Tibial nerve (tissue), 4 donors: ENCODE data around the gene ZSWIM3. TPM values are rescaled to one million over a fixed set of nuclear protein-coding genes. Genes with fewer than 3 reads are reported as not detected.

ENCODE experiments used
- DNase-seq, 2 donors: peaks; one replicate each; pipeline ENCODE4 v3.0.0-alpha.2; 2019; ENCODE audit warnings: low spot score in 2 of 2
- H3K27ac ChIP-seq, 4 donors: fragments of 200-600 bp; sonication (generic) in 3 of 4; one replicate each; pipeline ENCODE4 v1.5.1; 2017 to 2019; ENCODE audit warnings: mild to moderate bottlenecking in 1 of 4
- H3K27me3 ChIP-seq, 2 donors: fragments of 200-600 bp; sonication (generic) in 1 of 2; one replicate each; pipeline versions ENCODE4 v1.5.1 to v1.6.0; 2017 to 2019
- H3K36me3 ChIP-seq, 3 donors: fragments of 200-600 bp; sonication (generic); one replicate each; pipeline ENCODE4 v1.5.1; 2018 to 2019
- H3K4me1 ChIP-seq, 4 donors: fragments of 200-600 bp; sonication (generic) in 3 of 4; one replicate each; pipeline ENCODE4 v1.5.1; 2017 to 2019
- H3K4me3 ChIP-seq, 4 donors: fragments of 200-600 bp; sonication (generic) in 3 of 4; one replicate each; pipeline ENCODE4 v1.5.1; 2017 to 2019; ENCODE audit warnings: mild to moderate bottlenecking in 1 of 4, moderate library complexity in 1 of 4
- H3K9me3 ChIP-seq, 4 donors: fragments of 200-600 bp; sonication (generic) in 3 of 4; one replicate each; pipeline ENCODE4 v1.5.1; 2017 to 2019
- EP300 ChIP-seq, 2 donors: sonication (generic); formaldehyde crosslinking; IDR thresholded peaks; one replicate each; pipeline ENCODE4 v1.6.1; 2017; ENCODE audit warnings: antibody characterized with exemption in 2 of 2, mild to moderate bottlenecking in 1 of 2
- POLR2A ChIP-seq, 2 donors: fragments of 450-650 bp; IDR thresholded peaks; one replicate each; pipeline ENCODE4 v1.6.1; 2017; ENCODE audit warnings: antibody characterized with exemption in 2 of 2, mild to moderate bottlenecking in 2 of 2, moderate library complexity in 2 of 2
- WGBS, 2 donors: methylation state at CpG; one replicate each; pipeline ENCODE4 v1.1.5; 2018; 5-methylcytosine and 5-hydroxymethylcytosine counted together
- total RNA-seq, 4 donors: library from RNA; depleted of rRNA; stranded (reverse); fragments of >200 nt; gene quantifications; one replicate each; pipeline ENCODE4 v1.1.0, GENCODE V29; 2016
- TF ChIP-seq, protein P1 (sequence below), 5 experiments: fragments of 200-600 bp in 3 of 5; fragments of 450-650 bp in 2 of 5; sonication (generic) in 3 of 5; IDR thresholded peaks; one replicate each; pipeline ENCODE4 v1.5.1; 2016 to 2019; ENCODE audit warnings: antibody characterized with exemption in 5 of 5, mild to moderate bottlenecking in 3 of 5, moderate library complexity in 2 of 5

ZSWIM3 gene
- total RNA-seq, 4 donors from 2014 or later = 3.1 to 6.3 (median 4.8) TPM

DNA sequence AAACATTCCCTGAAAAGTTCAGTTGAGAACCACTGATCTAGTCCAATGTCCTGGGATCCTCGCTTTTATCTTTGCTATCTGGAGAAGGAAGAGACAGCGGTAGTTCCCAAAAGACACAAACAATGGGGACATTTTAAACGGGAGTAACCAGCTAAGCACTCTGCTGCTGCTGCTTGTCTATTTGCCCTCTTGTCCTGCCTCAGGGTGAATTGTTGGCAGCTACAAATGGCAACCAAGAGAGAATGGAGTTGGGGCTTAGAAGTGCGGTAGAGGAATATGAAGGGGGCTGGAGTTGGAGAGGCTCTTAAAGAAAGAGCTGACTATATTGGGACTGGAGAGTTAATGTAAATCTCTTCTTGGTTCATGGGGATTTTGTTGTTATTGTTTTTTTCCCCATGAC, 17.2 kb downstream of the ZSWIM3 start:
- Histone ChIP-seq H3K27me3 (no peaks in the 10 kb centered on the region), H3K9me3 (no peaks in the 10 kb centered on the region), H3K27ac (no peak overlapping the region), H3K4me3 (no peak overlapping the region), H3K4me1 (peaks cover 0 to 10% (median 0%) of the 10 kb centered on the region in 4 donors), H3K36me3 (peaks cover 0 to 32% (median 0%) of the 10 kb centered on the region in 3 donors)
- DNase-seq = no peak
- TF ChIP-seq POLR2A (IDR thresholded peaks at IDR 0.05) (no peak), EP300 (IDR thresholded peaks at IDR 0.05) (no peak)
- TF ChIP-seq, protein P1, sequence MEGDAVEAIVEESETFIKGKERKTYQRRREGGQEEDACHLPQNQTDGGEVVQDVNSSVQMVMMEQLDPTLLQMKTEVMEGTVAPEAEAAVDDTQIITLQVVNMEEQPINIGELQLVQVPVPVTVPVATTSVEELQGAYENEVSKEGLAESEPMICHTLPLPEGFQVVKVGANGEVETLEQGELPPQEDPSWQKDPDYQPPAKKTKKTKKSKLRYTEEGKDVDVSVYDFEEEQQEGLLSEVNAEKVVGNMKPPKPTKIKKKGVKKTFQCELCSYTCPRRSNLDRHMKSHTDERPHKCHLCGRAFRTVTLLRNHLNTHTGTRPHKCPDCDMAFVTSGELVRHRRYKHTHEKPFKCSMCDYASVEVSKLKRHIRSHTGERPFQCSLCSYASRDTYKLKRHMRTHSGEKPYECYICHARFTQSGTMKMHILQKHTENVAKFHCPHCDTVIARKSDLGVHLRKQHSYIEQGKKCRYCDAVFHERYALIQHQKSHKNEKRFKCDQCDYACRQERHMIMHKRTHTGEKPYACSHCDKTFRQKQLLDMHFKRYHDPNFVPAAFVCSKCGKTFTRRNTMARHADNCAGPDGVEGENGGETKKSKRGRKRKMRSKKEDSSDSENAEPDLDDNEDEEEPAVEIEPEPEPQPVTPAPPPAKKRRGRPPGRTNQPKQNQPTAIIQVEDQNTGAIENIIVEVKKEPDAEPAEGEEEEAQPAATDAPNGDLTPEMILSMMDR (IDR thresholded peaks at IDR 0.05) = no peak
- WGBS, 2 donors = 45 to 52% methylated on average over 4 of the region's 4 CpGs

DNA sequence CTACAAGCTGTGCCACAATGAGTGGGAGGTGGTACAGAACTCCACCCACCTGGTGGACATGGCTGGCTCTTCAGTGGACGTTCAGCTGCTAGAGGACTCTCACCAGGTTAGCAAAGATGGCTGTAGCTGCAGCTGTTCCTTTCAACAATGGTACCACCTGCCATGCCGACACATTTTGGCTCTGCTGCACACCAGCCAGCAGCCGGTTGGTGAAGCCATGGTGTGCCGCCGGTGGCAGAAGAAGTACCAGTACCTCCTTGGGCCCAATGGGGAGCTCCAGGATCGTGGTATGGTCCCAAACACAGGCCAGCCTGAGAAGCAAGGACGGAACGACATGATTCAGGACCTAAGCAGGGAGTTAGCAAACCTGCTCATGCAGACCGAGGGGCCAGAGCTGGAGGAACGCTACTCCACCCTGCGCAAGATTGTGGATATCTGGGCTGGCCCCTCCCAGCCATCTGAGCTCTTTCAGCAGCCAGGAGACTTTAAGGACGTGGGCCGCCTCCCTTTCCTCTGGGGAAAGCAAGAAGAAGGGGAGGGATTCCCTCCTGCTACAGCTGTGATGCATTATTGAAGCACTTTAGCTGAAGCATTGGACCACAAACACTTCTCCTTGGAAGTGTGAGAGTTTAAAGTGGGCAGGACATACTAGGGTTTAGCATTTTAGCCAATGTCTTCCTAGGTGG, 20.8 kb downstream of the ZSWIM3 start:
- DNase-seq = no peak
- Histone ChIP-seq H3K4me3 (no peak overlapping the region), H3K4me1 (peaks cover 0 to 36% (median 9%) of the 10 kb centered on the region in 4 donors), H3K27me3 (no peaks in the 10 kb centered on the region), H3K36me3 (peaks cover 0 to 42% (median 0%) of the 10 kb centered on the region in 3 donors), H3K9me3 (no peaks in the 10 kb centered on the region), H3K27ac (peak overlapping the region in 1 of 4 donors; percentile 41)
- no peak for TF ChIP-seq POLR2A (IDR thresholded peaks at IDR 0.05)
- no peak for TF ChIP-seq EP300 (IDR thresholded peaks at IDR 0.05)
- TF ChIP-seq, protein P1 (IDR thresholded peaks at IDR 0.05) = no peak
- WGBS, 2 donors = 52 to 72% methylated on average over 3 to 13 of the region's 13 CpGs

DNA sequence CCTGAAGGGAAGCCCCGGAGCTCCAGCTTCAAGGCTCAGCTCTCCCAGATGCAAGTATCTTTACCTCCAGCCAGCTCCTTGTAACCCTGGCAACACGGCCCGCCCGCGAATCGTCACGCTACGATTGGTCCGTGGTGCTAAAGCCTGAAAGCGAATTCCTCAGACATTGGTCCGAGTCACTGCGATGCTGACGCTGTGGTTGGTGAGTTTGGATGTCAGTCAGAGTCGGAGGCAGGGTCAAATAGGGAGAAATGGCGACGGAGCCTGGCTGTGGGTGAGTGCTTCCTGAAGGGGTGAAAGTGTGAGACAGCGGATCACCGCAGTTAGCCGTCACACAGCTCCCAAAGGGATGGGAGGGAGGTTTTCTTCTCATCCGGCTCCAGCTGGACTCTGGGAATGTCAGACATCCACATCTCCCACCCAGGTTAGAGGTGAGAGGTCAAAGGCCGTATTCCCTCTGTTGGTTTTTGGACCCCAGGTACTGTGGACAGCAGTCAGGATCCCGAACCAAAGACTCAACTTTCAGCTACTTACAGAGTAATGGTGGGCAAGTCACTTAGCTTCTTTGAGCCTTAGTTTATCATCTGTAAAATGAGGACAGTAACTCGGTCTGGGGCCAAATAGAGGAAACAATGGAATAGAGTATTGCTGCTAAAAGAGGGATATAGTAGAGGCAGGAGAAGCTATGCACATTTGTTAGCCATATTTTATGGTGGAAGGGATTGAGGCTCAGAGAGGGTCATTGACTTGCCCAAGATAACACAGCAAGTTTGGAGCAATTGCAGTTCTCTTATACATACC, 23.8 kb downstream of the ZSWIM3 start, which contains the start of gene ZSWIM1:
Gene ZSWIM1, plus strand, starts transcription at position 240 of the 801 bp plus-strand sequence. CDS start 1,366 bp downstream, outside the sequence.
- DNase-seq = peak; percentile 100
- Histone ChIP-seq H3K4me1 (peaks cover 0 to 56% (median 14%) of the 10 kb centered on the region in 4 donors), H3K4me3 (peak within 1 kb of the TSS; percentile 41 to 76 (median 51)), H3K27ac (peak within 1 kb of the TSS; percentile 73 to 93 (median 82)), H3K27me3 (no peaks in the 10 kb centered on the region), H3K9me3 (no peaks in the 10 kb centered on the region), H3K36me3 (peaks cover 0 to 70% (median 3%) of the 10 kb centered on the region in 3 donors)
- WGBS, 2 donors = 1% methylated on average over 23 of the region's 23 CpGs
- TF ChIP-seq POLR2A (IDR thresholded peaks at IDR 0.05) = peak; percentile 23 to 67
- TF ChIP-seq, protein P1 (IDR thresholded peaks at IDR 0.05) = peak in 1 of 5 experiments; percentile 33
- peak in 1 of 2 donors; percentile 91 for TF ChIP-seq EP300 (IDR thresholded peaks at IDR 0.05)

GRCh38 chr20:45882469-45883099, 25.2 kb downstream of the ZSWIM3 start:
- H3K36me3 ChIP-seq = peaks cover 0 to 73% (median 3%) of the 10 kb centered on the region in 3 donors
- WGBS, 2 donors = 69 to 78% methylated on average over 4 of the region's 4 CpGs
- no peak overlapping the region for H3K27ac ChIP-seq
- peaks cover 0 to 56% (median 14%) of the 10 kb centered on the region in 4 donors for H3K4me1 ChIP-seq
- H3K27me3 ChIP-seq = no peaks in the 10 kb centered on the region
- H3K9me3 ChIP-seq = no peaks in the 10 kb centered on the region
- TF ChIP-seq, protein P1 (IDR thresholded peaks at IDR 0.05) = no peak
- TF ChIP-seq EP300 (IDR thresholded peaks at IDR 0.05) = no peak
- TF ChIP-seq POLR2A (IDR thresholded peaks at IDR 0.05) = no peak
- no peak overlapping the region for H3K4me3 ChIP-seq
- no peak for DNase-seq
